Hepatic stellate cell (primary cell): ENCODE measurements around the gene CEP152.

ENCODE experiments used
- DNase-seq: peaks from one replicate; pipeline ENCODE4 v3.0.0; 2011; ENCODE audit warnings: low spot score

Gene CEP152

DNA sequence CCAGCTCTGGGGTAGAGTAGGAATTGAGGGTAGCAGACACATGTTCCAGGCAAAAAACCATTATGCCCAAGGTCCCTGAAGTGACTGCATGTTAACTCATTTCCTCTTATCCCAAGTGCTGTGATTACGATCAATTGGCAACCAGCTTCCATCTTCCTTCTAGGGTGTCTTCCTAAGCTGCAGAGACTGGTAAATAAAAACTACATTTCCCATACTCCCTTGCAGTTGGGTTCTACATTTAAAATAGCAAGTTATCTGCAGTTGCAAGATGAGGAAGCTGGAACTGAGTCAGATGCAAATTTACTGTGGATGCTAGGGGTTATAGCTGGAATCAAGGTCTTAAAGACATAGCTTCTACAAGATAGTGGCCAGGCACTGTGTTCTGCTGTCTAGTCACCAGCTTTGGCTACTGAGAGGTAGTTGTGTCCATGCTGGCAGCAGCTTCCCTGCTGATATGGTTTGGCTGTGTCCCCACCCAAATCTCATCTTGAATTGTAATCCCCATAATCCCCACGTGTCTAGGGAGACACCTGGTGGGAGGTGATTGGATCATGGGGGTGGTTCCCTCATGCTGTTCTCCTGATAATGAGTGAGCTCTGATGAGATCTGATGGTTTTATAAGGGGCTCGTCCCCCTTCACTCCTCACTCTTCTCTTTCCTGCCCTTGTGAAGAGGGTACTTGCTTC is 114.1 kb downstream of the CEP152 start:
- DNase-seq, result no peak

- DNase-seq, result no peak
These were observed 114.9 kb downstream of the CEP152 start for GRCh38 chr15:48695827-48696573.

GRCh38 chr15:48695088-48695826 is 115.6 kb downstream of the CEP152 start:
- peak; percentile 28 for DNase-seq

- DNase-seq, result no peak
These were observed 117.4 kb downstream of the CEP152 start for GRCh38 chr15:48693484-48693883.

GRCh38 chr15:48688493-48688892 is 122.4 kb downstream of the CEP152 start:
- DNase-seq, result no peak
